IPS-18a (cell line): Measurements from ENCODE around the gene ATP5PO.
"Not testable (repeated sequence)": the region's sequence is repeated elsewhere in the genome, so short reads cannot be mapped to it uniquely, and the experiment has no call there.

Experiments
- H3K27ac ChIP-seq: one replicate; pipeline ENCODE4 v1.5.1; 2013; ENCODE audit warnings: low read length
- H3K27me3 ChIP-seq: one replicate; pipeline ENCODE4 v1.6.1; 2013; ENCODE audit warnings: mild to moderate bottlenecking, low read length; ENCODE audit not compliant: control insufficient read depth, insufficient read depth
- H3K36me3 ChIP-seq: one replicate; pipeline ENCODE4 v1.6.1; 2013; ENCODE audit warnings: low read depth, low read length; ENCODE audit not compliant: control insufficient read depth
- H3K4me1 ChIP-seq: one replicate; pipeline ENCODE4 v1.6.1; 2013; ENCODE audit warnings: low read depth, low read length; ENCODE audit not compliant: control insufficient read depth
- H3K4me3 ChIP-seq: one replicate; pipeline ENCODE4 v1.5.1; 2013; ENCODE audit warnings: low read length
- H3K9ac ChIP-seq: one replicate; pipeline ENCODE4 v1.6.1; 2013; ENCODE audit warnings: mild to moderate bottlenecking, low read length, moderate library complexity
- H3K9me3 ChIP-seq: one replicate; pipeline ENCODE4 v1.6.1; 2013; ENCODE audit warnings: low read depth, low read length; ENCODE audit not compliant: control insufficient read depth

Gene ATP5PO

DNA sequence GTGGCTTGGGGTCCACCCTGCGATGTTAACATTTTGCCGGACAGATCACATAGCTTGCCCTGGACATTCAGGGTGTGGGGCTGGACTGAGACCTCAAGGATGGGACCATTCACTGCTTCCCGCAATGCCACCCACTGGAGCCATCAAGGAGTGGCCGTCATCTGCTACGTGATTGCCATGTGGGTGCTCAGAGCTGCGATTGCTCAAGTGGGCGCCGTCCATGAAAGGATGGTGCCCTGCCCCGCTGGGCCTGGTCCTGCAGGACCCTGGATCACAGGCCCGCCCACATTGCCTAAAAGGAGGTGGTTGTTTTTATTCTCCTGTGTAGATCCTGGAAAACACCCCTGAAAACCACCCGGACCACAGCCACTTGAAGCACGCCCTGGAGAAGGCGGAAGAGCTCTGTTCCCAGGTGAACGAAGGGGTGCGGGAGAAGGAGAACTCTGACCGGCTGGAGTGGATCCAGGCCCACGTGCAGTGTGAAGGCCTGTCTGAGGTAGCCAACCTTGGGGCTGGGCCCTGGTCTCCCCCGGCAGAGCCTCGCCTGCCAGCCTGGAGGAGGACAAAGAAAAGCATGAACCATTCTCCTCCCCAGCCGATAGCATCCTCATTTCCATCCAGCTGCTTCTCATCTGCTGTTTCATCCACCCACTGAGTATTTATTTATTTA, 40.4 kb downstream of the ATP5PO start:
- H3K27ac ChIP-seq, result no peak overlapping the region
- no peaks in the 10 kb centered on the region for H3K9me3 ChIP-seq
- H3K4me3 ChIP-seq, result no peak overlapping the region
- H3K4me1 ChIP-seq, result no peaks in the 10 kb centered on the region
- H3K36me3 ChIP-seq, result no peaks in the 10 kb centered on the region
- H3K9ac ChIP-seq, result no peak overlapping the region
- no peaks in the 10 kb centered on the region for H3K27me3 ChIP-seq

DNA sequence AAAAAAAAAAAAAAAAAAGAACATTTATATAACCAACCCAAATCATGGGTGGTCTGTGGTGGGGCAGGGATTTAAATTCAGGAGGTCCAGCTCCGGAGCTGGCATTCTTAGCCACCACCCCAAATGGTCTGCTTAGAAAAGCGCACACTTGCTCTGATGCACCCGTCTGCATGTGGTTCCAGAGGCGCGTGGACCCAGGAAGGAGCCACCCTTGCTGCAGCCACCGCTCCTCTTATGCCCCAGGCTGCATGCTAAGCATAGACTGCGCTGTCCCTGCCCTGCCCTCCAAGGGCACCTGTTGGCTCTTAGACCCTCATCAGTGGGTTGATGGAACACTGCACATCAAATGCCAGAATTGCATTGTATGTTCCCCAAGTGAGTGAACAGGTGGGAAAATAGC, 41.4 kb downstream of the ATP5PO start:
- Histone ChIP-seq H3K9ac (no peak overlapping the region), H3K27me3 (no peaks in the 10 kb centered on the region), H3K27ac (no peak overlapping the region), H3K9me3 (no peaks in the 10 kb centered on the region), H3K4me3 (no peak overlapping the region), H3K4me1 (no peaks in the 10 kb centered on the region), H3K36me3 (no peaks in the 10 kb centered on the region)

DNA sequence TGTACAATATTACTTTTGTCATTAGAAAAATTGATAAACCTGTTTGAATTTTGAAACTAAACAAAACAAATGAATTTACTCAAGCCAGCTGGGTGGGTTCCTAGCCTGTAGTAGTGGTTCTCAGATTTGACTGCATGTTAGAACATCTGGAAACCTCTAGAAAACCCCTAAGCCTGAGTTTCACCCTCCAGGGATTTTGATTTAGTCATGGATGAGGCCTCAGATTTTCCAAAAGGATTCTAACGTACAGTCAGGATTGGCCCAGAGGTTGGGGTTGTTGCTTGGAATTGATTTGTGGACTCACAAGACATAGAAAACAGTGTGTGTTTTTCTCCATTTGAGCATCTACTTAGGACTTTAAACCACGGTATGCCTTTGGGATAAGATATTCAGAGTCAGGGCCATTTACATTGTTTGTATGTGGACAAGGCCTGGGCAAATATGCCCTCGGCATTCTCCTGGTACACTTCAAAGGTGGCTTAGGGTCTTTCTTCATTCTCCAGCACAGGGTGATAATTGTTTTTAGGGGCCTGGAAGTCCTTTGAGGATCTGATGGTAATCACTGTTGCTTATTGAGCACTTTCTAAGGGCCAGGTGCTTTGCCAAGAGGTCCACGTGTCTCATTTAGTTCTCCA, 42.6 kb downstream of the ATP5PO start:
- H3K4me3 ChIP-seq, result no peak overlapping the region
- H3K9ac ChIP-seq, result no peak overlapping the region
- H3K36me3 ChIP-seq, result no peaks in the 10 kb centered on the region
- H3K4me1 ChIP-seq, result no peaks in the 10 kb centered on the region
- H3K9me3 ChIP-seq, result no peaks in the 10 kb centered on the region
- H3K27me3 ChIP-seq, result no peaks in the 10 kb centered on the region
- H3K27ac ChIP-seq, result no peak overlapping the region

DNA sequence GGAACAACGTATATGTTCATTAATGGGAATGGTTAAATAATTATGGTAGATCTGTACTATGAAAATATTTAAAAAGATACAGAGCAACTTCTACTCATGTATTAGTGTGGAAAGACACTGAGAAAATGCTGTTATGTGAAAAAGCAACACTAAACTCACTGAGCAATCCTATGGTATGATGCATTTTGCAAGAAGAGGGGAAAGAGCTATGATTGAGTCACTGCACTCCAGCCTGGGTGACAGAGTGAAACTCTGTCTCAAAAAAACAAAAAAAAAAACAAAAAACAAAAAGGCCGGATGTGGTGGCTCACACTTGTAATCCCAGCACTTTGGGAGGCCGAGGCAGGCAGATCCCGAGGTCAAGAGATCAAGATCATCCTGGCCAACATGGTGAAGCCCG, 44.4 kb downstream of the ATP5PO start:
- Histone ChIP-seq H3K27ac (no peak overlapping the region), H3K4me3 (no peak overlapping the region), H3K27me3 (no peaks in the 10 kb centered on the region), H3K36me3 (no peaks in the 10 kb centered on the region), H3K9ac (no peak overlapping the region), H3K9me3 (no peaks in the 10 kb centered on the region), H3K4me1 (no peaks in the 10 kb centered on the region)

DNA sequence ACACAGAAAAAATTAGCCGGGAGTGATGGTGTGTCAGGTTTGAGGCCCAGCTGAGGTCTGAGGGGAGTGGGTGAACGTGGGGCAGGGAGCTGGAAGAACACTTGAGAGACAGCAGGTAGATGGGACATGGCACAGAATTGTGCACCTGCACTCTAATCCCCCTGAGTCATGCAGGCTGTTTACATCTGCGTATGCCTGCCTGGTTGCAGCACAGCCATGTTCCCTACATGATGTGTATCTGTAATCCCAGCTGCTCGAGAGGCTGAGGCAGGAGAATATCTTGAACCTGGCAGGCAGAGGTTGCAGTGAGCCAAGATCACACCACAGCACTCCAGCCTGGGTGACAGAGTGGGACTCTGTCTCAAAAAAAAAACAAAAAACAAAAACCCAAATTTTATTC, 44.8 kb downstream of the ATP5PO start:
- H3K36me3 ChIP-seq, result no peaks in the 10 kb centered on the region
- no peaks in the 10 kb centered on the region for H3K27me3 ChIP-seq
- H3K4me3 ChIP-seq, result no peak overlapping the region
- H3K27ac ChIP-seq, result no peak overlapping the region
- no peaks in the 10 kb centered on the region for H3K4me1 ChIP-seq
- no peaks in the 10 kb centered on the region for H3K9me3 ChIP-seq
- H3K9ac ChIP-seq, result no peak overlapping the region

DNA sequence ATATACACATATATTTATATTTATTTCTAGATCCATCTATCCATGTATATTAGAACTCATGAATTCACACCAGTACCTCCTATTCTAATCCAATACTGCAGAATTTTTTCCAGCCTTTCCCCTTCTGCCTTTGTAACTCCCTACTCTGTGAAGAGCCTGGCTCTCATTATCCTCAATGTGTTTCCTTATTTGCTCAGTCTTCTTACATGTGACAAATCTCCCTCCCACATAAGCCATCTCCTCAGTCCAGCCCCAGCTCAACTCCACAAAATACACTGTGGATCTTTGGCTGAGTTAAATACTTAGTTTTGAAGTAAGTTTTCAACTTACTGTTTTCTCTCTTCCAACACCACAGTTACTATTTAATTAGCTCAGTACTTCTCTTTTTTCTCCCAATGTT, 45.7 kb downstream of the ATP5PO start:
- Histone ChIP-seq H3K9ac (no peak overlapping the region), H3K27ac (no peak overlapping the region), H3K27me3 (no peaks in the 10 kb centered on the region), H3K4me3 (no peak overlapping the region), H3K36me3 (no peaks in the 10 kb centered on the region), H3K9me3 (no peaks in the 10 kb centered on the region), H3K4me1 (no peaks in the 10 kb centered on the region)

DNA sequence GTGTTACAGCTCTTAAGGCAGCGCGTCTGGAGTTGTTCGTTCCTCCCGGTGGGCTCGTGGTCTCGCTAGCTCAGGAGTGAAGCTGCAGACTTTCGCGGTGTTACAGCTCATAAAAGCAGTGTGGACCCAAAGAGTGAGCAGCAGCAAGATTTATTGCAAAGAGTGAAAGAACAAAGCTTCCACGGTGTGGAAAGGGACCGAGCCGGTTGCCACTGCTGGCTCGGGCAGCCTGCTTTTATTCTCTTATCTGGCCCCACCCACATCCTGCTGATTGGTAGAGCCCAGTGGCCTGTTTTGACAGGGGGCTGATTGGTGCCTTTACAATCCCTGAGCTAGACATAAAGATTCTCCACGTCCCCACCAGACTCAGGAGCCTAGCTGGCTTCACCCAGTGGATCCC, 47.7 kb downstream of the ATP5PO start:
- H3K9me3 ChIP-seq, H3K9ac ChIP-seq, H3K27ac ChIP-seq, H3K4me1 ChIP-seq, H3K36me3 ChIP-seq, H3K27me3 ChIP-seq, H3K4me3 ChIP-seq: not testable (repeated sequence)

DNA sequence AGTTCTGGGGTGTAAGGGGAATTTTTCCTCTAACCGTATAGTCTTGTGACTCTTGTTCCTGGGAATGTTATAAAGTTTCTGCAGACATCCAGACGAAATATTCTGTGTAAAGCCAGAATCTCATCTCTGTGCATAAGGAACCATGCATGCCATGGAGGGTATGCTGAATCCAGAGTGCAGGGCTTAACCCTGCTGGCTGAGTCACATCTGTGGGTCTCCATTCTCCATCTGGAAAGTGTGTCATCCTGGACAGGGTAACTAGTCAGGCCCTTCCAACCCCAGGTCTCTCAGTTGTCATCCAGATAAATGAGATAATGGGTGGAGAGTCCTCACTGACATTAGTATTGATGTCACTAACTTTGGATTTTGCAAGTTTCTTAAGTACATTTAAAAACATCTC, 48.8 kb downstream of the ATP5PO start:
- H3K27ac ChIP-seq, result no peak overlapping the region
- no peaks in the 10 kb centered on the region for H3K9me3 ChIP-seq
- no peaks in the 10 kb centered on the region for H3K27me3 ChIP-seq
- H3K36me3 ChIP-seq, result no peaks in the 10 kb centered on the region
- H3K4me1 ChIP-seq, result no peaks in the 10 kb centered on the region
- no peak overlapping the region for H3K9ac ChIP-seq
- no peak overlapping the region for H3K4me3 ChIP-seq

DNA sequence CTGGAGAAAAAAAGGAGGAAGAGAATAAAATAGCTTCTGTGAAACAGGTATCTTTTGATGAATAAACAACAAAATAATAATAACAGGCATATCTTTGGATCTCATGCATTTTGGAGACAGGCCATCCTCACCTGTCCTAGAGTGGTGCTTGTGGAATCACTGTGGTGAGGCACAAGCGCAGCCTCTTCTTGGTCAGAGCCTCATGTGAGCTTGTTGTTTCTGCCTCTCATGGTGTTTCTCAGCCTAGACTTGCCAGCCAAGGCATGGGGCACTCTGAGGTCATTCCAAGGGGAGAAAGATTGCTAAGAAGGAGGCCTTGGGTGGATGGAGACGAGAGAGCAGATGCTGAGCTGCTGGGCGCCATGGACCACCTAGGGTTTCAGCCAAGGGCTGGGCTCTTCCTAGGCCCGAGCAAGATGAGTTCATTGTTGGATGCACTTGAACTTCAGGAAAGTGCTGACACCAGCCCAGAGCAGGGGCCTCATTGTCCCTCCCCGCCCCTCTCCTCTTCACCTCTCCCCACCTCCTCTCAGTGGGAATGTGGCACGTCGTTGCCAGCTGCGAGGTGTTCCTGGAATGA, 49.5 kb downstream of the ATP5PO start:
- Histone ChIP-seq H3K9ac (no peak overlapping the region), H3K27me3 (no peaks in the 10 kb centered on the region), H3K4me3 (no peak overlapping the region), H3K27ac (no peak overlapping the region), H3K36me3 (no peaks in the 10 kb centered on the region), H3K9me3 (no peaks in the 10 kb centered on the region), H3K4me1 (no peaks in the 10 kb centered on the region)

DNA sequence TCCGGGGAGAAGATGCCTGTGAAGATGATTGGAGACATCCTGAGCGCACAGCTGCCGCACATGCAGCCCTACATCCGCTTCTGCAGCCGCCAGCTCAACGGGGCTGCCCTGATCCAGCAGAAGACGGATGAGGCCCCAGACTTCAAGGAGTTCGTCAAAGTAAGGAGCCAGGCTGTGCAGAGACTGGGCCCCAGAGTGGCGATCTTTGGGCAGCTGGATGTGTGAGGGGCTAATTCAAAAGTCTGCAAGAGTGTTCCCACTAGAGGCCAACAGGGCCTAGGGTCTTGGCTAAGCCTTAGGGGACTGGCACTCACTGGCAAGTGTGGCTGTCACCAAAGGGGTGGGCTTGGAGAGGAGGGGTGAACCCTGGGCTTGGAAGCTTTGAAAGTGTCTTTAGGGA, 50.4 kb downstream of the ATP5PO start:
- Histone ChIP-seq H3K4me1 (no peaks in the 10 kb centered on the region), H3K9me3 (no peaks in the 10 kb centered on the region), H3K9ac (no peak overlapping the region), H3K27me3 (no peaks in the 10 kb centered on the region), H3K27ac (no peak overlapping the region), H3K4me3 (no peak overlapping the region), H3K36me3 (no peaks in the 10 kb centered on the region)

DNA sequence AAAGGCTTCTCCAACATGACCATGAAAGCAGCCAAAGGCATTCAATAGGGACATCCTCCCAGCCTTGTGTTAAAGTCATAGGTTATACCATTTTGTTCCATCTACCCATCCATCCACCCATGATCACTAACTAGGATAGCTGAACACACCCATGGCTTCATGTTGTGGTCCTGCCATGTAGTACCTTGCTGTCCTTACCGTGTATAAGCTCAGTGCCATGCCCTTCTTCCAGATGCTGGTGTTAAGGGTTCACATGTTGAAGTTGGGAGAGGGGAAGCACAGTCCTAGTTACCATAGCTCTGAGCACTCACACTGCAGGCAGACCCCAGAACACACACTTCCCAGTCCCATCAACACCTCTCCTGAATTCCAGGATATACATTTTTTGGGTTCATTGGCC, 51.5 kb downstream of the ATP5PO start:
- H3K27me3 ChIP-seq, result no peaks in the 10 kb centered on the region
- no peak overlapping the region for H3K9ac ChIP-seq
- H3K4me1 ChIP-seq, result peaks cover under 1% of the 10 kb centered on the region
- no peaks in the 10 kb centered on the region for H3K9me3 ChIP-seq
- H3K27ac ChIP-seq, result no peak overlapping the region
- H3K36me3 ChIP-seq, result no peaks in the 10 kb centered on the region
- H3K4me3 ChIP-seq, result no peak overlapping the region

DNA sequence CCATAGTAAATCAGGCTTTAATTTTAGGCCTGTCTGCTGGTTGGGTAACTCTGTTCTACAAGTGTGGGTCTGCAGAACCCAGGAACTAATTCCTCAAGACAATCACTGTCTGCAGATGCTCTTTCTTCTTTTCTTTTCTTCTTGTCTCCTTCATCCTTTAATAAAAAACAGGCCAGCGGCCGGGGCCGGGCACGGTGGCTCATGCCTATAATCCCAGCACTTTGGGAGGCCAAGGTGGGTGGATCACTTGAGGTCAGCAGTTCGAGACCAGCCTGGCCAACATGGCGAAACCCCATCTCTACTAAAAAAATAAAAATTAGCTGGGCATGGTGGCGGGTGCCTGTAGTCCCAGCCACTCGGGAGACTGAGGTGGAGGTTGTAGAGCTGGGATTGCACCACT, 52.4 kb downstream of the ATP5PO start:
- not testable (repeated sequence) for H3K4me3 ChIP-seq, H3K27ac ChIP-seq, H3K9ac ChIP-seq, H3K9me3 ChIP-seq, H3K36me3 ChIP-seq, H3K27me3 ChIP-seq
- H3K4me1 ChIP-seq, result peaks cover 11% of the 10 kb centered on the region
